H9 (cell line): ENCODE measurements around the gene SULT1E1. TPM values are rescaled to one million over a fixed set of nuclear protein-coding genes. Genes with fewer than 3 reads are reported as not detected.

Experiments used
- DNase-seq: peaks from one replicate; pipeline ENCODE4 v3.0.0-alpha.2; 2017
- H2AFZ ChIP-seq: one replicate; pipeline ENCODE4 v1.6.1; 2013; ENCODE audit warnings: mild to moderate bottlenecking, low read length, control low read depth, moderate library complexity
- H2AK5ac ChIP-seq: 2 replicates; pipeline ENCODE4 v1.6.1; 2013; ENCODE audit warnings: low read length, control low read depth, mixed read lengths; ENCODE audit not compliant: insufficient read length
- H2BK120ac ChIP-seq: one replicate; pipeline ENCODE4 v1.6.1; 2013; ENCODE audit warnings: low read depth, mild to moderate bottlenecking, low read length, control low read depth, inconsistent platforms; ENCODE audit not compliant: poor library complexity, severe bottlenecking
- H2BK12ac ChIP-seq: 2 replicates; pipeline ENCODE4 v1.6.1; 2013; ENCODE audit warnings: low read length, control low read depth, mixed read lengths, low read depth; ENCODE audit not compliant: insufficient read length
- H2BK15ac ChIP-seq: 2 replicates; pipeline ENCODE4 v1.6.1; 2013; ENCODE audit warnings: low read depth, low read length, control low read depth
- H2BK20ac ChIP-seq: one replicate; pipeline ENCODE4 v1.6.1; 2013; ENCODE audit warnings: low read depth, mild to moderate bottlenecking, low read length, control low read depth, inconsistent platforms; ENCODE audit not compliant: poor library complexity, severe bottlenecking
- H2BK5ac ChIP-seq: 2 replicates; pipeline ENCODE4 v1.6.1; 2013; ENCODE audit warnings: low read length, control low read depth, mixed read lengths; ENCODE audit not compliant: insufficient read length
- H3K14ac ChIP-seq: 2 replicates; pipeline ENCODE4 v1.6.1; 2013; ENCODE audit warnings: low read length, control low read depth; ENCODE audit not compliant: insufficient read depth
- H3K18ac ChIP-seq: 2 replicates; pipeline ENCODE4 v1.6.1; 2013; ENCODE audit warnings: low read depth, mild to moderate bottlenecking, mixed read lengths, low read length, control low read depth; ENCODE audit not compliant: insufficient read length
- H3K23ac ChIP-seq: 2 replicates; pipeline ENCODE4 v1.6.1; 2013; ENCODE audit warnings: low read length, control low read depth, mixed read lengths, low read depth; ENCODE audit not compliant: insufficient read length
- H3K23me2 ChIP-seq: 2 replicates; pipeline ENCODE4 v1.6.1; 2013; ENCODE audit warnings: low read depth, mild to moderate bottlenecking, mixed read lengths, low read length, control low read depth; ENCODE audit not compliant: insufficient read length, poor library complexity, severe bottlenecking
- H3K27ac ChIP-seq: 2 replicates; pipeline ENCODE4 v1.5.1; 2013; ENCODE audit warnings: low read length, control low read depth, mixed read lengths, low read depth; ENCODE audit not compliant: insufficient read length
- H3K27me3 ChIP-seq: 2 replicates; pipeline ENCODE4 v1.6.1; 2013; ENCODE audit warnings: low read length, control low read depth, inconsistent platforms; ENCODE audit not compliant: insufficient read depth
- H3K4ac ChIP-seq: 2 replicates; pipeline ENCODE4 v1.6.1; 2013; ENCODE audit warnings: low read depth, mild to moderate bottlenecking, control low read depth, inconsistent platforms, low read length, moderate library complexity
- H3K4me1 ChIP-seq: 2 replicates; pipeline ENCODE4 v1.6.1; 2013; ENCODE audit warnings: low read length, control low read depth, inconsistent platforms; ENCODE audit not compliant: insufficient read depth
- H3K4me2 ChIP-seq: 2 replicates; pipeline ENCODE4 v1.6.1; 2013; ENCODE audit warnings: low read length, control low read depth, mixed read lengths; ENCODE audit not compliant: insufficient read length, insufficient read depth
- H3K56ac ChIP-seq: 2 replicates; pipeline ENCODE4 v1.6.1; 2013; ENCODE audit warnings: low read depth, mild to moderate bottlenecking, mixed read lengths, low read length, control low read depth; ENCODE audit not compliant: insufficient read length
- H3K79me1 ChIP-seq: 2 replicates; pipeline ENCODE4 v1.6.1; 2013; ENCODE audit warnings: low read depth, mild to moderate bottlenecking, moderate library complexity, low read length, control low read depth, inconsistent platforms; ENCODE audit not compliant: insufficient read depth, poor library complexity, severe bottlenecking
- H3K79me2 ChIP-seq: 2 replicates; pipeline ENCODE4 v1.6.1; 2013; ENCODE audit warnings: low read length, control low read depth, inconsistent platforms; ENCODE audit not compliant: insufficient read depth
- H3K9ac ChIP-seq: 2 replicates; pipeline ENCODE4 v1.6.1; 2013; ENCODE audit warnings: low read length, control low read depth, mixed read lengths; ENCODE audit not compliant: insufficient read length; ENCODE audit errors: extremely low read depth
- H3K9me3 ChIP-seq: one replicate; pipeline ENCODE4 v1.6.1; 2013; ENCODE audit warnings: low read depth, low read length, inconsistent platforms; ENCODE audit not compliant: control insufficient read depth
- H3T11ph ChIP-seq: one replicate; pipeline ENCODE4 v1.6.1; 2013; ENCODE audit warnings: mild to moderate bottlenecking, low read length, control low read depth, inconsistent platforms
- H4K20me1 ChIP-seq: one replicate; pipeline ENCODE4 v1.6.1; 2013; ENCODE audit not compliant: control insufficient read depth, insufficient read length, insufficient read depth
- H4K5ac ChIP-seq: 2 replicates; pipeline ENCODE4 v1.6.1; 2013; ENCODE audit warnings: low read depth, mild to moderate bottlenecking, mixed read lengths, low read length, control low read depth; ENCODE audit not compliant: insufficient read length
- H4K8ac ChIP-seq: replicated peaks from 2 replicates; pipeline ENCODE4 v1.6.1; 2013; ENCODE audit warnings: low read length, control low read depth, mixed read lengths, low read depth; ENCODE audit not compliant: insufficient read length
- H4K91ac ChIP-seq: 2 replicates; pipeline ENCODE4 v1.6.1; 2013; ENCODE audit warnings: low read depth, mild to moderate bottlenecking, moderate library complexity, mixed read lengths, low read length, control low read depth; ENCODE audit not compliant: insufficient read length
- H3K27ac Mint-ChIP-seq, 3 experiments: 2 replicates in 2 of 3; 3 replicates in 1 of 3; pipeline ENCODE4 v1.8.0; 2020 to 2021; ENCODE audit warnings: mixed read lengths in 3 of 3, mild to moderate bottlenecking in 1 of 3, moderate library complexity in 1 of 3
- H3K27me3 Mint-ChIP-seq: 2 replicates; pipeline ENCODE4 v1.8.0; 2021; ENCODE audit warnings: low read depth, mild to moderate bottlenecking, moderate library complexity, mixed read lengths
- H3K36me3 Mint-ChIP-seq, 3 experiments: 2 replicates in 2 of 3; 3 replicates in 1 of 3; pipeline ENCODE4 v1.8.0; 2020 to 2021; ENCODE audit warnings: low read depth in 3 of 3, mixed read lengths in 3 of 3; ENCODE audit not compliant: insufficient read depth in 1 of 3
- H3K4me1 Mint-ChIP-seq, 2 experiments: 2 replicates each; pipeline ENCODE4 v1.8.0; 2020; ENCODE audit warnings: mixed read lengths in 2 of 2
- H3K4me3 Mint-ChIP-seq, 2 experiments: 2 replicates in 1 of 2; 3 replicates in 1 of 2; pipeline ENCODE4 v1.8.0; 2020 to 2021; ENCODE audit warnings: mild to moderate bottlenecking in 2 of 2, mixed read lengths in 2 of 2, moderate library complexity in 1 of 2
- H3K9me3 Mint-ChIP-seq, 2 experiments: 2 replicates in 1 of 2; 3 replicates in 1 of 2; pipeline ENCODE4 v1.8.0; 2020; ENCODE audit warnings: mild to moderate bottlenecking in 2 of 2, mixed read lengths in 2 of 2, moderate library complexity in 1 of 2
- CTCF ChIP-seq: fragments of 200-600 bp; sonication (generic); conservative IDR thresholded peaks from 3 replicates; pipeline ENCODE4 v1.8.0; 2021; ENCODE audit warnings: antibody characterized with exemption, mild to moderate bottlenecking
- WGBS: extraction: QIAGEN DNeasy Blood & Tissue Kit; methylation state at CpG from one replicate; pipeline ENCODE4 v1.1.7; 2013; ENCODE audit warnings: missing lambda C conversion rate, low lambda C conversion rate, mixed read lengths; ENCODE audit not compliant: insufficient read length; ENCODE audit errors: extremely low coverage; 5-methylcytosine and 5-hydroxymethylcytosine counted together
- total RNA-seq: library from RNA; stranded (reverse); gene quantifications from 2 replicates; pipeline ENCODE4 v1.2.1, GENCODE V29; 2021

The SULT1E1 gene
- total RNA-seq, 1 experiment from 2014 or later: not detected

GRCh38 chr4:69838977-69839376 lies 21.0 kb downstream of the SULT1E1 start:
- no peaks in the 10 kb centered on the region for H3K4me1 ChIP-seq
- H4K5ac ChIP-seq: no peak overlapping the region
- H3K18ac ChIP-seq: no peak overlapping the region
- no peak overlapping the region for H3K56ac ChIP-seq
- H3T11ph ChIP-seq: no peak overlapping the region
- H3K4ac ChIP-seq: no peak overlapping the region
- Mint-ChIP-seq H3K27me3 (no peaks in the 10 kb centered on the region), H3K36me3 (no peaks in the 10 kb centered on the region), H3K4me3 (no peak overlapping the region), H3K9me3 (no peaks in the 10 kb centered on the region), H3K4me1 (no peaks in the 10 kb centered on the region), H3K27ac (no peak overlapping the region)
- no peak overlapping the region for H4K8ac ChIP-seq
- H3K79me2 ChIP-seq: no peaks in the 10 kb centered on the region
- DNase-seq: no peak
- H3K27me3 ChIP-seq: no peaks in the 10 kb centered on the region
- no peaks in the 10 kb centered on the region for H3K23me2 ChIP-seq
- H2AFZ ChIP-seq: no peak overlapping the region
- H4K91ac ChIP-seq: no peak overlapping the region
- no peak overlapping the region for H2BK15ac ChIP-seq
- H3K9ac ChIP-seq: no peak overlapping the region
- H2BK12ac ChIP-seq: no peak overlapping the region
- no peak overlapping the region for H3K23ac ChIP-seq
- TF ChIP-seq CTCF: no peak
- no peak overlapping the region for H2BK20ac ChIP-seq
- no peak overlapping the region for H3K14ac ChIP-seq
- H2BK5ac ChIP-seq: no peak overlapping the region
- H3K27ac ChIP-seq: no peak overlapping the region
- no peaks in the 10 kb centered on the region for H4K20me1 ChIP-seq
- no peak overlapping the region for H3K4me2 ChIP-seq
- no peak overlapping the region for H2BK120ac ChIP-seq
- H2AK5ac ChIP-seq: no peak overlapping the region
- WGBS: no CpG with 5 or more reads among the region's 2 CpGs
- H3K9me3 ChIP-seq: no peaks in the 10 kb centered on the region
- H3K79me1 ChIP-seq: no peaks in the 10 kb centered on the region
